OCI-LY7 (cell line): ENCODE data around the gene DPM2.

ENCODE experiments used
- EZH2phosphoT487 ChIP-seq: fragments of 200-600 bp; sonication (generic); IDR thresholded peaks from 2 replicates; pipeline ENCODE4 v1.6.1; 2018; ENCODE audit warnings: low read depth, borderline replicate concordance, mild to moderate bottlenecking, mixed run types, antibody characterized with exemption, low read length, moderate library complexity, mixed read lengths
- TF ChIP-seq, protein P1 (sequence below): fragments of 200-600 bp; sonication (generic); conservative IDR thresholded peaks from 2 replicates; pipeline ENCODE4 v1.5.1; 2014; ENCODE audit warnings: mild to moderate bottlenecking, antibody characterized with exemption, low read length, moderate library complexity, mixed read lengths

DNA sequence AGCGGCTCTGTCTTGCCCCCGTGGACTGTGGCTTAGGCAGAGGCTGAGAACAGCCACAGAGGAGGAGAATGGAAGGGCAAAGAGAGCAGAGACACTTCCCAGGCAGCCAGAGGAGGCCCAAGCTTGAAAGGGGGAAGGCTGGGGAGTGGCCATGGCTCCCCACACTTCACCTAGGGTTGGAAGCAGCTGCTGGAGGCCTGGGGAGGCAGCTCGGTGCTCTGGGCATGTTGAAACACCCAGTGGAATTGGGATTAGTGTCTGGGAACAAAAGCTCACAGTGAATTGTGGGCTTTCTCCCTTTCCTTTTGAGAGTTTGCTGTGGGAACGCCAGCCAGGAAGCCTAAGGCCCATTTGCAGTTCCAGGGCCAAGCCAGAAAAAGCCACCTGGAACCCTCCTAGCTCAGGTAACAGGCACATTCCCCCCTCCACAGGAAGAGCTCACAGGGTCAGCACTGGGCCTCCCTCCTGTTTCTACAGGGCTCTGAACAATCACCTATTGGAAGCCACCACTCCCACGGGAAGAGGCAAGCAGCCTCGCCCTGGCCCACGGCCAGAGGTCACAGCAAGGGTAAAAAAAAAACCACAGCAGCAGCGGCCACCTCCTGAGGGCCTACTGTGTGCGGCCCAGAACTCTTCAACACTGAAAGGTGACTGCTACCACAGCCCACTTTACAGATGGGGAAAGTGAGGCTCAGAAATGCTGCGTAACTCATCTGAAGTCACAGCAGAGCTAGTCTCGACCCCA lies 22.9 kb upstream of the DPM2 start:
- TF ChIP-seq, protein P1, sequence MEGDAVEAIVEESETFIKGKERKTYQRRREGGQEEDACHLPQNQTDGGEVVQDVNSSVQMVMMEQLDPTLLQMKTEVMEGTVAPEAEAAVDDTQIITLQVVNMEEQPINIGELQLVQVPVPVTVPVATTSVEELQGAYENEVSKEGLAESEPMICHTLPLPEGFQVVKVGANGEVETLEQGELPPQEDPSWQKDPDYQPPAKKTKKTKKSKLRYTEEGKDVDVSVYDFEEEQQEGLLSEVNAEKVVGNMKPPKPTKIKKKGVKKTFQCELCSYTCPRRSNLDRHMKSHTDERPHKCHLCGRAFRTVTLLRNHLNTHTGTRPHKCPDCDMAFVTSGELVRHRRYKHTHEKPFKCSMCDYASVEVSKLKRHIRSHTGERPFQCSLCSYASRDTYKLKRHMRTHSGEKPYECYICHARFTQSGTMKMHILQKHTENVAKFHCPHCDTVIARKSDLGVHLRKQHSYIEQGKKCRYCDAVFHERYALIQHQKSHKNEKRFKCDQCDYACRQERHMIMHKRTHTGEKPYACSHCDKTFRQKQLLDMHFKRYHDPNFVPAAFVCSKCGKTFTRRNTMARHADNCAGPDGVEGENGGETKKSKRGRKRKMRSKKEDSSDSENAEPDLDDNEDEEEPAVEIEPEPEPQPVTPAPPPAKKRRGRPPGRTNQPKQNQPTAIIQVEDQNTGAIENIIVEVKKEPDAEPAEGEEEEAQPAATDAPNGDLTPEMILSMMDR, result no peak
- TF ChIP-seq EZH2phosphoT487, result no peak
